Heart right ventricle (tissue), 16 donors: ENCODE data around the gene MED16. TPM values are rescaled to one million over a fixed set of nuclear protein-coding genes. Genes with fewer than 3 reads are reported as not detected.
A peak's percentile ranks its signal among the peaks of the same experiment; 100 is the strongest.
"Not testable (repeated sequence)": the region's sequence is repeated elsewhere in the genome, so short reads cannot be mapped to it uniquely, and the experiment has no call there.

Experiments used
- ATAC-seq, 8 donors: fragments of 200-7000 bp; cut with Tn5 transposase; one replicate each; pipeline ENCODE4 v1.9.1; 2020; ENCODE audit warnings: mild to moderate bottlenecking in 8 of 8, moderate library complexity in 8 of 8, moderate number of reproducible peaks in 1 of 8
- DNase-seq, 2 donors: peaks; one replicate each; pipeline ENCODE4 v3.0.0-alpha.2; 2020
- H3K27ac ChIP-seq, 10 donors: fragments of 200-600 bp; sonication (generic) in 2 of 10; one replicate each; pipeline versions ENCODE4 v1.5.0 to v1.8.0; 2020 to 2022; ENCODE audit warnings: mild to moderate bottlenecking in 3 of 10
- H3K27me3 ChIP-seq, 7 donors: fragments of 200-600 bp; one replicate each; pipeline ENCODE4 v1.8.0; 2021 to 2022; ENCODE audit warnings: mild to moderate bottlenecking in 2 of 7
- H3K36me3 ChIP-seq, 9 donors: fragments of 200-600 bp; sonication (generic) in 1 of 9; one replicate each; pipeline versions ENCODE4 v1.5.0 to v1.8.0; 2020 to 2022; ENCODE audit warnings: mild to moderate bottlenecking in 2 of 9
- H3K4me1 ChIP-seq, 9 donors: fragments of 200-600 bp; sonication (generic) in 1 of 9; one replicate each; pipeline versions ENCODE4 v1.5.0 to v1.8.0; 2020 to 2022; ENCODE audit warnings: mild to moderate bottlenecking in 4 of 9
- H3K4me3 ChIP-seq, 10 donors: fragments of 200-600 bp; sonication (generic) in 2 of 10; one replicate each; pipeline versions ENCODE4 v1.5.0 to v1.8.0; 2020 to 2022; ENCODE audit warnings: mild to moderate bottlenecking in 7 of 10, moderate library complexity in 2 of 10
- H3K9me3 ChIP-seq, 11 donors: fragments of 200-600 bp in 10 of 11; sonication (generic) in 2 of 11; one replicate each; pipeline versions ENCODE4 v1.5.0 to v1.8.0; 2013 to 2022; ENCODE audit warnings: mild to moderate bottlenecking in 2 of 11, control low read depth in 1 of 11, moderate library complexity in 1 of 11
- CTCF ChIP-seq, 9 donors: fragments of 200-600 bp; sonication (generic) in 2 of 9; IDR thresholded peaks; one replicate each; pipeline versions ENCODE4 v1.5.0 to v1.8.0; 2021 to 2022; ENCODE audit warnings: antibody characterized with exemption in 9 of 9, mild to moderate bottlenecking in 5 of 9, moderate library complexity in 1 of 9
- WGBS, 2 donors: extraction: QIAGEN DNeasy Blood & Tissue Kit; methylation state at CpG; one replicate each; pipeline ENCODE4 v1.1.7; 2013; ENCODE audit warnings: inconsistent platforms in 1 of 2; 5-methylcytosine and 5-hydroxymethylcytosine counted together
- intact Hi-C, 10 donors: fragments of 100-400 bp; cut with DNase I; formaldehyde crosslinking; loops; one replicate each; pipeline versions ENCODE4 v1.11.1 to v1.14.2; 2022
- polyA plus RNA-seq, 2 donors: library from polyadenylated mRNA; stranded (reverse); fragments of 200-250 nt; gene quantifications; one replicate each; pipeline ENCODE4 v1.2.3, GENCODE V29; 2013
- total RNA-seq, 10 donors: library from RNA; stranded (reverse); fragmentation: NEBNext Ultra II Directional in 3 of 10; extraction: Animal tissue kit (Norgen Biotek cat#: 25700) in 3 of 10; gene quantifications; one replicate each; pipeline versions ENCODE4 v1.2.1 to v1.2.4, GENCODE V29; 2021 to 2023
- donor health status: Arrhythmogenic right ventricular cardiomyopathy.
- donor health status: ischemic (EF 13 %, LVEDD 7.1; RV severe dilation, severe dysfunction).
- donor health status: healthy with polysubstance abuse.
- donor health status: DM: no; HTN: yes; CAD: no.
- donor health status: DM: no; HTN: no; CAD: no.
- donor health status: ischemic (EF 25% LVEDD 6.9; RV normal size, moderate dysfunction).
- donor health status: ischemic (EF 25% LVEDD 5.7; RV mildly dilated, moderate dysfunction).
- donor health status: healthy.
- donor health status: DM: yes; HTN: yes; CAD: no.
- donor health status: Ischemic cardiomyopathy.
- donor health status: ischemic (EF 35%, LVEDD 5.7; RV mildly dilated, moderate dysfunction).
- donor health status: nonischemic (EF 11% LVEDD 7.7; RV severe dilation, severe dysfunction).
- donor health status: DM: yes; HTN: yes; CAD: no.
- donor health status: PGD.
- donor health status: ischemic (EF 29% LVEDD 5.4; RV normal size, mild dysfunction).
- donor health status: nonischemic (EF 23%, LVEDD 6.1; RV moderate dilation, normal function).

Gene MED16
- total and polyA plus RNA-seq, 12 donors = 17.6 to 42.9 (median 27.7) TPM

- intact Hi-C loops = no loop called here
- Histone ChIP-seq H3K9me3 (no peaks in the 10 kb centered on the region), H3K27me3 (no peaks in the 10 kb centered on the region), H3K27ac (no peak overlapping the region), H3K36me3 (peaks cover 0 to 43% (median 0%) of the 10 kb centered on the region in 9 donors), H3K4me3 (no peak overlapping the region), H3K4me1 (peaks cover 0 to 13% (median 6%) of the 10 kb centered on the region in 9 donors)
- TF ChIP-seq CTCF (IDR thresholded peaks at IDR 0.05) = no peak
- WGBS, 2 donors = 95 to 98% methylated on average over 10 of the region's 10 CpGs
- no peak for ATAC-seq
- no peak for DNase-seq
These were observed 3.4 kb upstream of the MED16 start for GRCh38 chr19:896434-896833.

- ATAC-seq (peak in 1 of 8 donors; percentile 2), DNase-seq (peak in 1 of 2 donors; percentile 52)
- Histone ChIP-seq H3K4me3 (peak overlapping the region; percentile 67 to 92 (median 80)), H3K9me3 (no peaks in the 10 kb centered on the region), H3K27ac (peak overlapping the region; percentile 87 to 97 (median 94)), H3K36me3 (peaks cover 0 to 47% (median 5%) of the 10 kb centered on the region in 9 donors), H3K27me3 (no peaks in the 10 kb centered on the region), H3K4me1 (peaks cover 0 to 19% (median 9%) of the 10 kb centered on the region in 9 donors)
- 4 to 6% methylated on average over 22 to 27 of the region's 27 CpGs for WGBS, 2 donors
- intact Hi-C loops = no loop called here
- no peak for TF ChIP-seq CTCF (IDR thresholded peaks at IDR 0.05)
These were observed 619 bp downstream of the MED16 start for GRCh38 chr19:892243-892893.

- DNase-seq, H3K9me3 ChIP-seq, intact Hi-C loops, H3K27me3 ChIP-seq, ATAC-seq: not testable (repeated sequence)
- Histone ChIP-seq H3K27ac (peak overlapping the region in 5 of 10 donors; percentile 87 to 97 (median 97)), H3K4me1 (peaks cover 0 to 19% (median 9%) of the 10 kb centered on the region in 9 donors), H3K36me3 (peaks cover 0 to 47% (median 5%) of the 10 kb centered on the region in 9 donors), H3K4me3 (peak overlapping the region in 9 of 10 donors; percentile 67 to 92 (median 81))
- 70 to 73% methylated on average over 42 to 46 of the region's 50 CpGs for WGBS, 2 donors
These were observed 1.4 kb downstream of the MED16 start for GRCh38 chr19:891421-892200.

- intact Hi-C loops = no loop called here
- peaks cover 0 to 52% (median 12%) of the 10 kb centered on the region in 9 donors for H3K36me3 ChIP-seq
- no peak for TF ChIP-seq CTCF (IDR thresholded peaks at IDR 0.05)
- no peaks in the 10 kb centered on the region for H3K9me3 ChIP-seq
- ATAC-seq (no peak), DNase-seq (no peak)
- peaks cover 0 to 19% (median 9%) of the 10 kb centered on the region in 9 donors for H3K4me1 ChIP-seq
- no peak overlapping the region for H3K4me3 ChIP-seq
- H3K27me3 ChIP-seq = no peaks in the 10 kb centered on the region
- WGBS, 2 donors = 88 to 89% methylated on average over 18 of the region's 18 CpGs
- H3K27ac ChIP-seq = no peak overlapping the region
These were observed 2.2 kb downstream of the MED16 start for GRCh38 chr19:890831-891230.
